SK-N-SH (cell line): Measurements from ENCODE around the gene TES. TPM values are rescaled to one million over a fixed set of nuclear protein-coding genes. Genes with fewer than 3 reads are reported as not detected.
A peak's percentile ranks its signal among the peaks of the same experiment; 100 is the strongest.

Experiments
- CTCF ChIA-PET: fragments of 300-600, 350-600 bp; formaldehyde crosslinking; extraction: SDS; loops from one replicate; lab custom pipeline; 2021; lab: Yijun Ruan, JAX
- POLR2A ChIA-PET: fragments of 350-600 bp; sonication (Branson Sonifier 250); formaldehyde crosslinking; extraction: SDS; loops from one replicate; lab custom pipeline; 2020; ENCODE audit warnings: antibody characterized with exemption, inconsistent platforms; lab: Yijun Ruan, JAX
- DNase-seq: peaks from one replicate; pipeline ENCODE4 v3.0.0; 2012
- H2AFZ ChIP-seq: fragments of 200-600 bp; sonication (generic); 2 replicates; pipeline ENCODE4 v1.8.1; 2016; ENCODE audit warnings: antibody characterized with exemption, mild to moderate bottlenecking, low read depth
- H3F3A ChIP-seq: fragments of 200-600 bp; sonication (generic); replicated peaks from 2 replicates; pipeline ENCODE3; 2016; ENCODE audit warnings: antibody characterized with exemption, mild to moderate bottlenecking; ENCODE audit not compliant: insufficient read depth
- H3K27ac ChIP-seq, 2 experiments: fragments of 200-500 bp in 1 of 2; fragments of 200-600 bp in 1 of 2; sonication (Bioruptor generic) in 1 of 2; sonication (generic), shearing (Covaris generic) in 1 of 2; 2 replicates each; pipeline versions ENCODE4 v1.5.1 to v1.6.1; 2014 to 2016; ENCODE audit warnings: low read depth in 2 of 2, inconsistent platforms in 1 of 2, low read length in 1 of 2, mild to moderate bottlenecking in 1 of 2, mixed read lengths in 1 of 2
- H3K27me3 ChIP-seq: fragments of 200-600 bp; sonication (generic), shearing (Covaris generic); 2 replicates; pipeline ENCODE4 v1.6.1; 2016; ENCODE audit warnings: mixed run types; ENCODE audit not compliant: insufficient read depth
- H3K36me3 ChIP-seq, 2 experiments: fragments of 200-500 bp in 1 of 2; fragments of 200-600 bp in 1 of 2; sonication (Bioruptor generic) in 1 of 2; sonication (generic) in 1 of 2; replicated peaks in 1 of 2; 2 replicates each; pipeline versions ENCODE3 to v1.5.1; 2014 to 2016; ENCODE audit warnings: low read length in 1 of 2, mild to moderate bottlenecking in 1 of 2; ENCODE audit not compliant: insufficient read depth in 2 of 2, control insufficient read depth in 1 of 2
- H3K4me1 ChIP-seq, 2 experiments: fragments of 200-500 bp in 1 of 2; fragments of 200-600 bp in 1 of 2; sonication (Bioruptor generic) in 1 of 2; sonication (generic), shearing (Covaris generic) in 1 of 2; 2 replicates each; pipeline versions ENCODE4 v1.5.1 to v1.6.1; 2014 to 2016; ENCODE audit warnings: low read depth in 1 of 2, low read length in 1 of 2, mixed run types in 1 of 2; ENCODE audit not compliant: insufficient read depth in 2 of 2, control insufficient read depth in 1 of 2
- H3K4me2 ChIP-seq: fragments of 200-600 bp; sonication (generic), shearing (Covaris generic); 2 replicates; pipeline ENCODE4 v1.6.1; 2017; ENCODE audit warnings: mixed run types
- H3K4me3 ChIP-seq, 2 experiments: fragments of 200-500 bp in 1 of 2; fragments of 200-600 bp in 1 of 2; sonication (Bioruptor generic) in 1 of 2; sonication (generic), shearing (Covaris generic) in 1 of 2; 2 replicates each; pipeline versions ENCODE4 v1.5.1 to v1.8.1; 2014 to 2016; ENCODE audit warnings: low read depth in 2 of 2, inconsistent platforms in 1 of 2, low read length in 1 of 2, mild to moderate bottlenecking in 1 of 2, mixed read lengths in 1 of 2, moderate library complexity in 1 of 2
- H3K79me2 ChIP-seq: fragments of 200-600 bp; sonication (generic); 2 replicates; pipeline ENCODE4 v1.8.1; 2017; ENCODE audit warnings: mild to moderate bottlenecking; ENCODE audit not compliant: insufficient read depth
- H3K9ac ChIP-seq: fragments of 200-600 bp; sonication (generic); 2 replicates; pipeline ENCODE4 v1.6.1; 2017; ENCODE audit warnings: mixed run types
- H3K9me2 ChIP-seq: fragments of 200-600 bp; sonication (generic); 2 replicates; pipeline ENCODE4 v1.6.1; 2017; ENCODE audit warnings: mixed run types
- H3K9me3 ChIP-seq: fragments of 200-600 bp; sonication (generic); 2 replicates; pipeline ENCODE4 v1.6.1; 2017; ENCODE audit warnings: mixed run types, mild to moderate bottlenecking, moderate library complexity
- H4K20me1 ChIP-seq: fragments of 200-600 bp; sonication (generic); 2 replicates; pipeline ENCODE4 v1.6.1; 2017; ENCODE audit warnings: mild to moderate bottlenecking, mixed run types; ENCODE audit not compliant: insufficient read depth
- ELF1 ChIP-seq: IDR thresholded peaks from 2 replicates; pipeline ENCODE4 v1.4.0; 2012
- EP300 ChIP-seq, 2 experiments: IDR thresholded peaks; 2 replicates each; pipeline versions ENCODE4 v1.4.0 to v1.6.1; 2012; ENCODE audit warnings: borderline replicate concordance in 1 of 2, low read depth in 1 of 2, low read length in 1 of 2
- GATA2 ChIP-seq: sonication (generic); formaldehyde crosslinking; IDR thresholded peaks from 2 replicates; pipeline ENCODE4 v1.5.0; 2020; ENCODE audit warnings: mild to moderate bottlenecking, missing genetic modification reagents
- JUND ChIP-seq: IDR thresholded peaks from 2 replicates; pipeline ENCODE4 v1.4.0; 2012
- MEF2A ChIP-seq: IDR thresholded peaks from 2 replicates; pipeline ENCODE4 v1.4.0; 2012; ENCODE audit warnings: low read depth, borderline replicate concordance
- NFIC ChIP-seq: IDR thresholded peaks from 2 replicates; pipeline ENCODE4 v1.4.0; 2012; ENCODE audit warnings: borderline replicate concordance
- PBX3 ChIP-seq: IDR thresholded peaks from 2 replicates; pipeline ENCODE4; 2012
- RCOR1 ChIP-seq: fragments of 150-350 bp; IDR thresholded peaks from 2 replicates; pipeline ENCODE4 v1.6.1; 2017; ENCODE audit warnings: antibody characterized with exemption, low read length
- SMC3 ChIP-seq: IDR thresholded peaks from 2 replicates; pipeline ENCODE4 v1.6.1; 2012; ENCODE audit warnings: low read depth, low read length, improper control_type of control experiment
- TCF12 ChIP-seq: IDR thresholded peaks from 2 replicates; pipeline ENCODE4 v1.4.0; 2012
- TEAD4 ChIP-seq: IDR thresholded peaks from 2 replicates; pipeline ENCODE4 v1.4.0; 2012; ENCODE audit warnings: mild to moderate bottlenecking, borderline replicate concordance; ENCODE audit not compliant: insufficient read depth
- USF2 ChIP-seq: fragments of 150-350 bp; IDR thresholded peaks from 2 replicates; pipeline ENCODE4 v1.6.1; 2017; ENCODE audit warnings: antibody characterized with exemption, low read length, low read depth, borderline replicate concordance
- YY1 ChIP-seq: IDR thresholded peaks from 2 replicates; pipeline ENCODE4 v1.4.0; 2012; ENCODE audit warnings: low read depth, mild to moderate bottlenecking
- WGBS: methylation state at CpG from one replicate; pipeline ENCODE4 v1.1.6; 2017; ENCODE audit warnings: low lambda C conversion rate; 5-methylcytosine and 5-hydroxymethylcytosine counted together
- polyA plus RNA-seq, 3 experiments: library from polyadenylated mRNA; depleted of rRNA; stranded (reverse); fragments of >200 nt; gene quantifications; 2 replicates each; pipeline ENCODE4 v1.2.3, GENCODE V29; 2012
- TF ChIP-seq, protein P1 (sequence below): fragments of 200-600 bp; sonication (generic); IDR thresholded peaks from 2 replicates; pipeline ENCODE4 v1.6.1; 2017; ENCODE audit warnings: antibody characterized with exemption, mild to moderate bottlenecking, moderate library complexity
- TF ChIP-seq, protein P2 (sequence below): IDR thresholded peaks from 2 replicates; pipeline ENCODE4 v1.6.1; 2012; ENCODE audit warnings: mild to moderate bottlenecking, low read depth, low read length, moderate library complexity
- TF ChIP-seq, protein P3 (sequence below): IDR thresholded peaks from 2 replicates; pipeline ENCODE4 v1.4.0; 2012; ENCODE audit warnings: low read depth, borderline replicate concordance

Gene TES
- polyA plus RNA-seq, 1 of the 3 experiments (the other 2 are of a cell fraction) = 9.5 TPM

DNA sequence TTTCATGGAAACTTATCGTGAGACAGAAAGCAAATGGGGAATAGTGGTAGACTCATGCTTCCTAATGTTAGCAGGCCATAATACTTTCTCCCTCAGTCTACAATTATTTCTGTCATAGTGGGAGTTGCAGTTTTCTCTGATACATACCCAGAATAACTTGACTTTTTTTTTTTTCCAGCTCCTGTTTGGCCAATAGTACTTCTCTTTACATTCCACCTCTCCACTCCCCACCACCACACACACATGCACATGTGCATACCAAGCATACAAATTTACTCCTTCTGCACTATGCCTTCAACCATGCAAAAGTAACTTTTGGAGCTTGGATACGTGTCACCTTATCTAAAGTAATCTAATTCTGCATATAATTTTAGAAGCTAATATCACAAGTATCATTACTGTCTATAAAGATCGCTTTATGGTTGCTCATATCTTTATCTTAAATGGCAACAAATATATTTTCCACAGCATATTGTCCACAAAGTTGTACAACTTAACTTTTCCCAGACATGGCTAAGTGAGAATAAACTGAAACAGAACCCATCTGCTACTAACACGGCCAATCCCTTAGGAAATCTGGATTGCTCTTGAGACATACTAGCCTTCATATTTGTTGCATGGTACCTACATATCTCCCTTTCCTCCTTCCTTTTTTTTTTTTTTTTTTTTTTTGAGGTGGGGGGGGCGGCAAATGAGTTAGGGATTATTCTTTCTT, 49.0 kb downstream of the TES start:
- 75% methylated on average over 5 of the region's 5 CpGs for WGBS
- Histone ChIP-seq H3K27ac (peak overlapping the region; percentile 31 to 43; a peak in 3 of 4 replicates), H3K4me2 (peak overlapping the region; percentile 8; the same call in 1 of the 2 replicates), H3K9me3 (no peaks in the 10 kb centered on the region), H3K4me3 (no peak overlapping the region), H3K36me3 (peaks cover 0 to 21% of the 10 kb centered on the region in 2 experiments), H3K9me2 (no peaks in the 10 kb centered on the region), H3K4me1 (peaks cover 0 to 12% of the 10 kb centered on the region in 2 experiments; a peak in 2 of 4 replicates), H3F3A (peaks cover 3% of the 10 kb centered on the region), H2AFZ (no peak overlapping the region), H4K20me1 (no peaks in the 10 kb centered on the region), H3K9ac (no peak overlapping the region), H3K79me2 (no peaks in the 10 kb centered on the region), H3K27me3 (no peaks in the 10 kb centered on the region)
- DNase-seq = no peak
- TF ChIP-seq JUND (no peak), PBX3 (no peak), EP300 (IDR thresholded peaks at IDR 0.05; ENCODE audit: borderline replicate concordance in 1 of 2, low read depth in 1 of 2, low read length in 1 of 2) (no peak), USF2 (no peak), GATA2 (CRISPR knock-in tag) (no peak), ELF1 (no peak), MEF2A (no peak), SMC3 (no peak), TCF12 (no peak), TEAD4 (no peak), NFIC (no peak), RCOR1 (no peak), YY1 (no peak)
- TF ChIP-seq, protein P1, sequence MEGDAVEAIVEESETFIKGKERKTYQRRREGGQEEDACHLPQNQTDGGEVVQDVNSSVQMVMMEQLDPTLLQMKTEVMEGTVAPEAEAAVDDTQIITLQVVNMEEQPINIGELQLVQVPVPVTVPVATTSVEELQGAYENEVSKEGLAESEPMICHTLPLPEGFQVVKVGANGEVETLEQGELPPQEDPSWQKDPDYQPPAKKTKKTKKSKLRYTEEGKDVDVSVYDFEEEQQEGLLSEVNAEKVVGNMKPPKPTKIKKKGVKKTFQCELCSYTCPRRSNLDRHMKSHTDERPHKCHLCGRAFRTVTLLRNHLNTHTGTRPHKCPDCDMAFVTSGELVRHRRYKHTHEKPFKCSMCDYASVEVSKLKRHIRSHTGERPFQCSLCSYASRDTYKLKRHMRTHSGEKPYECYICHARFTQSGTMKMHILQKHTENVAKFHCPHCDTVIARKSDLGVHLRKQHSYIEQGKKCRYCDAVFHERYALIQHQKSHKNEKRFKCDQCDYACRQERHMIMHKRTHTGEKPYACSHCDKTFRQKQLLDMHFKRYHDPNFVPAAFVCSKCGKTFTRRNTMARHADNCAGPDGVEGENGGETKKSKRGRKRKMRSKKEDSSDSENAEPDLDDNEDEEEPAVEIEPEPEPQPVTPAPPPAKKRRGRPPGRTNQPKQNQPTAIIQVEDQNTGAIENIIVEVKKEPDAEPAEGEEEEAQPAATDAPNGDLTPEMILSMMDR = no peak
- TF ChIP-seq, protein P2, sequence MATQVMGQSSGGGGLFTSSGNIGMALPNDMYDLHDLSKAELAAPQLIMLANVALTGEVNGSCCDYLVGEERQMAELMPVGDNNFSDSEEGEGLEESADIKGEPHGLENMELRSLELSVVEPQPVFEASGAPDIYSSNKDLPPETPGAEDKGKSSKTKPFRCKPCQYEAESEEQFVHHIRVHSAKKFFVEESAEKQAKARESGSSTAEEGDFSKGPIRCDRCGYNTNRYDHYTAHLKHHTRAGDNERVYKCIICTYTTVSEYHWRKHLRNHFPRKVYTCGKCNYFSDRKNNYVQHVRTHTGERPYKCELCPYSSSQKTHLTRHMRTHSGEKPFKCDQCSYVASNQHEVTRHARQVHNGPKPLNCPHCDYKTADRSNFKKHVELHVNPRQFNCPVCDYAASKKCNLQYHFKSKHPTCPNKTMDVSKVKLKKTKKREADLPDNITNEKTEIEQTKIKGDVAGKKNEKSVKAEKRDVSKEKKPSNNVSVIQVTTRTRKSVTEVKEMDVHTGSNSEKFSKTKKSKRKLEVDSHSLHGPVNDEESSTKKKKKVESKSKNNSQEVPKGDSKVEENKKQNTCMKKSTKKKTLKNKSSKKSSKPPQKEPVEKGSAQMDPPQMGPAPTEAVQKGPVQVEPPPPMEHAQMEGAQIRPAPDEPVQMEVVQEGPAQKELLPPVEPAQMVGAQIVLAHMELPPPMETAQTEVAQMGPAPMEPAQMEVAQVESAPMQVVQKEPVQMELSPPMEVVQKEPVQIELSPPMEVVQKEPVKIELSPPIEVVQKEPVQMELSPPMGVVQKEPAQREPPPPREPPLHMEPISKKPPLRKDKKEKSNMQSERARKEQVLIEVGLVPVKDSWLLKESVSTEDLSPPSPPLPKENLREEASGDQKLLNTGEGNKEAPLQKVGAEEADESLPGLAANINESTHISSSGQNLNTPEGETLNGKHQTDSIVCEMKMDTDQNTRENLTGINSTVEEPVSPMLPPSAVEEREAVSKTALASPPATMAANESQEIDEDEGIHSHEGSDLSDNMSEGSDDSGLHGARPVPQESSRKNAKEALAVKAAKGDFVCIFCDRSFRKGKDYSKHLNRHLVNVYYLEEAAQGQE = no peak
- TF ChIP-seq, protein P3, sequence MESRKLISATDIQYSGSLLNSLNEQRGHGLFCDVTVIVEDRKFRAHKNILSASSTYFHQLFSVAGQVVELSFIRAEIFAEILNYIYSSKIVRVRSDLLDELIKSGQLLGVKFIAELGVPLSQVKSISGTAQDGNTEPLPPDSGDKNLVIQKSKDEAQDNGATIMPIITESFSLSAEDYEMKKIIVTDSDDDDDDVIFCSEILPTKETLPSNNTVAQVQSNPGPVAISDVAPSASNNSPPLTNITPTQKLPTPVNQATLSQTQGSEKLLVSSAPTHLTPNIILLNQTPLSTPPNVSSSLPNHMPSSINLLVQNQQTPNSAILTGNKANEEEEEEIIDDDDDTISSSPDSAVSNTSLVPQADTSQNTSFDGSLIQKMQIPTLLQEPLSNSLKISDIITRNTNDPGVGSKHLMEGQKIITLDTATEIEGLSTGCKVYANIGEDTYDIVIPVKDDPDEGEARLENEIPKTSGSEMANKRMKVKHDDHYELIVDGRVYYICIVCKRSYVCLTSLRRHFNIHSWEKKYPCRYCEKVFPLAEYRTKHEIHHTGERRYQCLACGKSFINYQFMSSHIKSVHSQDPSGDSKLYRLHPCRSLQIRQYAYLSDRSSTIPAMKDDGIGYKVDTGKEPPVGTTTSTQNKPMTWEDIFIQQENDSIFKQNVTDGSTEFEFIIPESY = no peak
- ChIA-PET CTCF (interaction anchor here (0.6 to 6.0 kb wide), 40 partner anchors 9 to 899 kb away, joined by 3 to 78 read pairs (median 4); partner anchors contain the start of genes CAV1 and TES), POLR2A (no interaction called here)
